ENCODE data around the gene HFM1. TPM values are rescaled to one million over a fixed set of nuclear protein-coding genes. Genes with fewer than 3 reads are reported as not detected.

The HFM1 gene
- total RNA-seq, 1 experiment from 2014 or later, result 2.4 TPM

DNA sequence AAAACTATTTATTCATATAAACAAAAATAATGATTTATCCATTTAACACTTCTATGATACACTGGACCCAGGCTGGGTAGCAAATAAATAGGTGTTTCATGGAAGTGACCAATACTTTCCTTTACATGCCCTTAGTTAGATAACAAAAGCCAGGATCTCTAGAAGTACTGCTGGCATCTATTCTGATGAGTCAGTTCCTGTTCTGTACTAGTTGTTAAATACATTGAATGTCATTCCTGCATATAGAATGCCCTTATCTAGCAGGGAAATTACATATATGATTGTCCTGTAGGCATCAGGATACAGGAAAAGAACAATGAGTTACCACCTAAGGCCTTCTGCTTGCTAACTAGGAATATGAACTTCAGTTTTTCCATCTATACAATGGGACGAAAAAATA lies 130.8 kb downstream of the HFM1 start:
- Mint-ChIP-seq H3K4me3 (no peak overlapping the region), H3K27me3 (ENCODE audit: low read depth) (no peaks in the 10 kb centered on the region), H3K4me1 (peaks cover 0 to 2% of the 10 kb centered on the region in 2 experiments; a peak in 1 of 4 replicates), H3K27ac (no peak overlapping the region), H3K9me3 (no peaks in the 10 kb centered on the region), H3K36me3 (ENCODE audit: insufficient read depth in 1 of 3, low read depth in 3 of 3) (no peaks in the 10 kb centered on the region)
- Histone ChIP-seq H3K23me2 (ENCODE audit: insufficient read length, low read depth, low read length, poor library complexity, severe bottlenecking) (no peaks in the 10 kb centered on the region), H2BK15ac (ENCODE audit: low read depth, low read length) (no peak overlapping the region), H2BK20ac (ENCODE audit: low read depth, low read length, poor library complexity, severe bottlenecking) (no peak overlapping the region), H3K56ac (ENCODE audit: insufficient read length, low read depth, low read length) (no peak overlapping the region), H3K27me3 (ENCODE audit: insufficient read depth, low read length) (no peaks in the 10 kb centered on the region), H3K79me2 (ENCODE audit: insufficient read depth, low read length) (no peaks in the 10 kb centered on the region), H2BK12ac (ENCODE audit: insufficient read length, low read depth, low read length) (no peak overlapping the region), H4K8ac (replicated peaks; ENCODE audit: insufficient read length, low read depth, low read length) (no peak overlapping the region), H3K4me1 (ENCODE audit: insufficient read depth, low read length) (no peaks in the 10 kb centered on the region), H3K9me3 (ENCODE audit: control insufficient read depth, low read depth, low read length) (no peaks in the 10 kb centered on the region), H4K20me1 (ENCODE audit: control insufficient read depth, insufficient read depth, insufficient read length) (no peaks in the 10 kb centered on the region), H3K9ac (ENCODE audit: extremely low read depth, insufficient read length, low read length) (no peak overlapping the region), H2BK5ac (ENCODE audit: insufficient read length, low read length) (no peak overlapping the region), H3T11ph (ENCODE audit: low read length) (no peak overlapping the region), H3K18ac (ENCODE audit: insufficient read length, low read depth, low read length) (no peak overlapping the region), H3K4me2 (ENCODE audit: insufficient read depth, insufficient read length, low read length) (no peak overlapping the region), H4K91ac (ENCODE audit: insufficient read length, low read depth, low read length) (no peak overlapping the region), H4K5ac (ENCODE audit: insufficient read length, low read depth, low read length) (no peak overlapping the region), H2AK5ac (ENCODE audit: insufficient read length, low read length) (no peak overlapping the region), H2AFZ (ENCODE audit: low read length) (no peak overlapping the region), H3K4ac (ENCODE audit: low read depth, low read length) (no peak overlapping the region), H2BK120ac (ENCODE audit: low read depth, low read length, poor library complexity, severe bottlenecking) (no peak overlapping the region), H3K23ac (ENCODE audit: insufficient read length, low read depth, low read length) (no peak overlapping the region), H3K14ac (ENCODE audit: insufficient read depth, low read length) (no peak overlapping the region), H3K27ac (ENCODE audit: insufficient read length, low read depth, low read length) (no peak overlapping the region), H3K79me1 (ENCODE audit: insufficient read depth, low read depth, low read length, poor library complexity, severe bottlenecking) (no peaks in the 10 kb centered on the region)
- TF ChIP-seq, protein P1, sequence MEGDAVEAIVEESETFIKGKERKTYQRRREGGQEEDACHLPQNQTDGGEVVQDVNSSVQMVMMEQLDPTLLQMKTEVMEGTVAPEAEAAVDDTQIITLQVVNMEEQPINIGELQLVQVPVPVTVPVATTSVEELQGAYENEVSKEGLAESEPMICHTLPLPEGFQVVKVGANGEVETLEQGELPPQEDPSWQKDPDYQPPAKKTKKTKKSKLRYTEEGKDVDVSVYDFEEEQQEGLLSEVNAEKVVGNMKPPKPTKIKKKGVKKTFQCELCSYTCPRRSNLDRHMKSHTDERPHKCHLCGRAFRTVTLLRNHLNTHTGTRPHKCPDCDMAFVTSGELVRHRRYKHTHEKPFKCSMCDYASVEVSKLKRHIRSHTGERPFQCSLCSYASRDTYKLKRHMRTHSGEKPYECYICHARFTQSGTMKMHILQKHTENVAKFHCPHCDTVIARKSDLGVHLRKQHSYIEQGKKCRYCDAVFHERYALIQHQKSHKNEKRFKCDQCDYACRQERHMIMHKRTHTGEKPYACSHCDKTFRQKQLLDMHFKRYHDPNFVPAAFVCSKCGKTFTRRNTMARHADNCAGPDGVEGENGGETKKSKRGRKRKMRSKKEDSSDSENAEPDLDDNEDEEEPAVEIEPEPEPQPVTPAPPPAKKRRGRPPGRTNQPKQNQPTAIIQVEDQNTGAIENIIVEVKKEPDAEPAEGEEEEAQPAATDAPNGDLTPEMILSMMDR (conservative IDR thresholded peaks at IDR 0.05), result no peak
- DNase-seq, result no peak
- WGBS (ENCODE audit: extremely low coverage, insufficient read length, low lambda C conversion rate), result no CpG with 5 or more reads among the region's 1 CpG

All from H9 (cell line).